Stimulated activated CD4-positive, alpha-beta T cell treated with anti-CD3 and anti-CD28 coated beads, Interleukin-4, amount 100 ng/mL, for 1 hour (primary cell): ENCODE data around the gene CREG2.

Source experiments
- DNase-seq: peaks from one replicate; pipeline ENCODE4 v3.0.0-alpha.2; 2020

Gene CREG2

GRCh38 chr2:101387151-101387834 is at the start of gene CREG2:
Gene CREG2, minus strand, starts transcription at chr2:101387503. Its CDS starts 46 bp downstream, at chr2:101387457.
- DNase-seq, result peak; percentile 63

GRCh38 chr2:101435001-101435862 is 47.9 kb upstream of the CREG2 start:
- no peak for DNase-seq

GRCh38 chr2:101433465-101433864 is 46.2 kb upstream of the CREG2 start:
- no peak for DNase-seq

- no peak for DNase-seq
These were observed 45.3 kb upstream of the CREG2 start for GRCh38 chr2:101432411-101433181.

- DNase-seq, result no peak
These were observed 44.2 kb upstream of the CREG2 start for GRCh38 chr2:101431486-101431885.

- DNase-seq, result no peak
These were observed 42.9 kb upstream of the CREG2 start for GRCh38 chr2:101430156-101430555.

- no peak for DNase-seq
These were observed 42.1 kb upstream of the CREG2 start for GRCh38 chr2:101429453-101429852.

- DNase-seq, result no peak
These were observed 41.3 kb upstream of the CREG2 start for GRCh38 chr2:101428422-101429176.

- no peak for DNase-seq
These were observed 40.4 kb upstream of the CREG2 start for GRCh38 chr2:101427743-101428142.

- DNase-seq, result no peak
These were observed 39.9 kb upstream of the CREG2 start for GRCh38 chr2:101427240-101427639.

GRCh38 chr2:101426822-101427221 is 39.5 kb upstream of the CREG2 start:
- DNase-seq, result no peak

- no peak for DNase-seq
These were observed 33.3 kb upstream of the CREG2 start for GRCh38 chr2:101420623-101421022.

GRCh38 chr2:101419096-101419663 is 31.9 kb upstream of the CREG2 start:
- DNase-seq, result peak; percentile 43

GRCh38 chr2:101418460-101419095 is 31.3 kb upstream of the CREG2 start:
- no peak for DNase-seq

- no peak for DNase-seq
These were observed 29.3 kb upstream of the CREG2 start for GRCh38 chr2:101416609-101417008.

- no peak for DNase-seq
These were observed 28.6 kb upstream of the CREG2 start for GRCh38 chr2:101415884-101416283.

- DNase-seq, result no peak
These were observed 27.9 kb upstream of the CREG2 start for GRCh38 chr2:101415220-101415619.

GRCh38 chr2:101412092-101412694 is 24.9 kb upstream of the CREG2 start:
- DNase-seq, result no peak

- DNase-seq, result no peak
These were observed 23.4 kb upstream of the CREG2 start for GRCh38 chr2:101410746-101411145.

- DNase-seq, result no peak
These were observed 22.8 kb upstream of the CREG2 start for GRCh38 chr2:101410114-101410513.

- DNase-seq, result no peak
These were observed 22.4 kb upstream of the CREG2 start for GRCh38 chr2:101409699-101410098.
